GM19351 (cell line): ENCODE measurements around the gene KRTAP9-7.

ENCODE experiments used
- ATAC-seq: cut with Tn5 transposase; IDR thresholded peaks from one replicate; pipeline ENCODE4 v1.9.1; 2021; ENCODE audit warnings: mild to moderate bottlenecking, moderate library complexity; ENCODE audit not compliant: unreplicated experiment

KRTAP9-7 gene

DNA sequence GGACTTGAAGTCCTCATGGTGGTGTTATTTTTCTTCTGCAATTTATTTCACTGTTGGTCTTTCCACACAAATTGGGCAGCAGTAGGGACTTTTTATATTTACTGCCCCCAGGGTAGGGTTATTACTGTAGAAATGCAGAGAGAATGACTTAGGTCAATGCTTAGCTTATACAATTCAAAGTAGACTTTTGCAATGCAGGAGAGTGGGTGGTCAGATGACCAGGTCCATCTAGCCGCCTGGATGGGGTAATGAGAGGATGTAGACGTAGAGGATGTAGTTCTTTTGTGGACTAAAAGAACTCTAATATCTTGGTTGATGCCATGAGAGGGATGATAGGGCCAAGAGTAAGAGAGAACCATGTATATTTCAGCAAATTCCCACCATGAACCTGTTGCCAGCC is 42.7 kb downstream of the KRTAP9-7 start:
- no peak for ATAC-seq

DNA sequence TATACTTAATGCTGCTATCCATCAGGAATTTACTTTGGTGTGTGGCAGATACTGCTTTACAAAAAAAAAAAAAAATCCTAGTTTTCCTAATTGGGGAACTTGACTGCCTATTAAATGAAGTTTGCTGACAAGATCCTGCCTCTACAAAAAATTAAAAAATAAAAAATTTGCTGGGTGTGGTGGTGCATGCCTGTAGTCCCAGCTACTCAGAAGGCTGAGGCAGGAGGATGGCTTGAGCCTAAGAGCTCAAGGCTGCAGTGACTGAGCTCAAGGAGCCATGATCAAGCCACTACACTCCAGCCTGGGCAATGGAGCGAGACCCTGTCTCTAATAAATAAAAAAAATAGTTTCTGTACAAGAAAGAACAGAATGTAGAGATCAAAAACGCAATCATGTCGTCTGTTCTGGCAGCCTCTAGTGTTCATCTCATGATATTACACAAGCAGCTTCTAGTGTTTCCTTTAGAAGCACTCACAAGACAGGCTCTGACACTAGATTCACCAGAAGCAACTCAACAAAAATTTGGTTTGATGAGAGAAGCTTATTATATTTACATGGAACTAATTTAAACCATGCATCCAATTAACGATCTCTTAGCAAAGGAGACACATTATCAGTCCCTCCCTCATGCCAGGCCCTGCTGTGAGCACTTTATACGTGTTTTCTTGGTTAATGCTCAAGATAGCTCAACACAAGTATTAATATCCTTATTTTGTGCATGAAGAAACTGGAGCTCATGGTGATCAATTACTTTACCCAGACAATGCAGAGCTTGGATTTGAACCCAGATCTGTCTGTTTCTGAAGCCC is 46.8 kb downstream of the KRTAP9-7 start:
- ATAC-seq = no peak

DNA sequence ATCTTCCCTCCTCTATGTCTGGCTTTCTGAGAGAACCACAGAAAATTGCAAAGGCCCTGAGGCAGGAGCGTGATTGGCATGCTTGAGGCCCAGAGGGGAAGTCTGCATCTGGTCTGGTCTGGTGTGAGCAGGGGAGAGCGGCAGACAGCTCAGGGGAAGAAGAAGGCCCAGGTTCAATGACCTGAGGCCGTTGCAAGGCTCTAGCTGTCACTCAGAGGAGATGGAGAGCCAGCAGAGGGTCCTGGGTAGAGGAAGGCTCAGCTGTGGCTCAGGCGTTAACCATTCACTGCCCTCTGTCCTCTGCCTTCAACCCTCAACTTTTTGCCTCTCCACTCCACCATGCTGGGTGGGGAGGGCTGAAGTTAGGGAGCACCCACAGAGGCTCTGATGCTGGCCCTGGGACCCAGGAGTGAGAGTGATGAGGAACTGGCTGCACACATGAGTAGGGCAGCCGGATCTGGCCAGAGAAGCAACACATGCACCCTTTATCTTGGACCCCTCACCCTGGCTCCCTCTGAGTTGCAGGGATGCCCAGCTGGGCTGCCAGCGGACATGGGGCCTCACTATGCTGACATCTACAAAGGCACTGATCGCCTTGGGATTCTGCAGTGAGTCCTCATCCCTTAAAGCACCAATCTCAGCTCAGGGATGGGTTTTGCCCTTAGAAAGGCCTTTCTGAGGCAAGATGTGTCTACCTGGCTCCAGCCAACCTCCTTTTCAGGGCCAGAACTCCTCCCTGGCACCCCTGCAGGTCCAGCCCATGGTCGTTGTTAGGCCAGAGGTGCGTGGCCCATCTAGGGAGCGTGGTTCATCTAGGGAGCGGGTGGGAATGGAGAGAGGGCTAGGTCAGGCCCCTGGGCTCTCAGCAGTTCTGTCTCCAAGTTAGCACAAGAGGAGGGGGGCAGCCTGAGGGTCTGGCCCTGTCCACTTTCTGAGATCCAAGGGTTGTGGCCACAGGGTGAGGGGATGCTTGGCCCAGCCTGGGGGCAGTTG is 47.7 kb downstream of the KRTAP9-7 start:
- no peak for ATAC-seq

DNA sequence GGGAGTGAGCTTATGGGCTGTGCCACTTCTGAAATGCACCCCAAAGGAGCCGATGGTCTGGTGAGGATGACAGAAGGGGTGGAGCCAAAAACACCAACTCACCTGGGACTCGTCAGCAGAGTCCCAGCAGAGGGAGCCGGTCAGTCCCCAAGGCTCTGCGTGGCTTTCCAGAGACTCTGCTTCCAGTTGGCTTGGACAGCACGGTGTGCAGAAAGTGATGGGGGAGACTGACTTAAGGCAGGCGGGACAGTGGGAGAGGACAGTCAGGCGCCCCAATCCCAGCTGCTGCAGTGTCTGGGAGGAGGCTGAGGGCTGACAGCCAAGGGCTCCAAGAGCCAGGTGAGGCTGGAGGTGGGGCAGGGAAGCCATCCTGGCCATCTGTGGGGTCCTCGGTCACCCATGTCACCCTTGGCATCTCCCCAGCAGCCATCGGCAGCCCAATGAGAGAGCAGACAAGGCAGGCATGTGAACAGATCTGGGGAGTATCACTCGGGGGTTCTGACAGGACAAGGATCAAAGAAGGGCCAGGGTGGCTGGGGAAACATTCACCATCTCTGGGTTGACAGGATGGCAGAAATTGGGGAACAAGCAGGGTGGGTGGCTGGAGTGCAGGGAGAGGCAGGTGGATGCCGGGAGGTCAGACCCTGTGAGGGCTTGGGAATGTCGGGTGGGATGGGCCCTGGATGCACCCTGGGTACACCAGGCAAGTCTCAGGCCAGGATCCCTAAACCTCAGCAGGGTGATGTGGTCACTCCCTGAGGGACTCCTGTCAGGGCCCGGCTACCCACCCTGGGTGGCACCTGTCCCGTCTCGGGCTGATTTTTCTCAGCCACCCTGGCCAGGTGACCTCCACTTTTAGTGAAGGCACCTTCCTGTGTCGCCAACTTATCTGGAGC is 48.9 kb downstream of the KRTAP9-7 start:
- no peak for ATAC-seq

DNA sequence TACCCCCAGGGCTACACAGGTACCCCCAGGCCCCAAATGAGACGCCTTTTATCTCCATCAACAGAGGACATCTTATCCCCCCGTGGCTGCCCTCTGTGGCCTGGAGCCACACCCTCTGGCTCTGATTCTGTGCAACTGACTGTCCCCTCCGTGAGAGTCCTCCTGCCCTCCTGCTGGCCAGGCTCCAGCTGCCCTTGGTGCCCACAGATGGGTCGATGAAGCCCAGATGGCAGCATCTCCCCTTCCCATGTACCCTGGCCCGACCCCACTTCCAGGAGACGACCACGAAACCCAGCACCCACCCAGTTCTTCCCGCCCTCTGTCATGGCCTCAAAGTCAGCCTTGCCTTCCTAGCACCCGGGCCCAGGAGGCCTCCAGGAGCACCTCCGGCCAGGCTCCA is 49.6 kb downstream of the KRTAP9-7 start:
- ATAC-seq = no peak

DNA sequence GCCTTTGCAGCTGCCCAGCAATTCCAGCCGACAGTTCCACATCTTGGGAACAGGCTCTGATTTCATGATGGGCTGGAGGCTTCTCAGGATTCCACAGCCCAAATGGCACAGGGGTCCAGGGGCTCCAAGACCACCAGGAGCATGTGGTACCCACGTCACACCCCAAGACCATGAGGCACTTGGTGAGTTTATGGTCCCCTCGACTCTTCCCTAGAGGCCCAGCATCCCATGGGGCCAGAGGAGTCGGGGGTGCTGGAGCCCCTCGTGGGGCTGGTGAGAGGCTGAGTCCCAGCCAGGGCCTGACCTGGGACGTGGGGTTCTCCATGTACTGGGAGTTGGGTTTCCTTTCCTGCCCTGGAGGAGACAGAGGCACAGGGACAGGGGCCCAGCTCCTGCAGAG is 50.1 kb downstream of the KRTAP9-7 start:
- ATAC-seq = no peak
